Brain microvascular endothelial cell (primary cell): ENCODE results near the gene DES.
A peak's percentile ranks its signal among the peaks of the same experiment; 100 is the strongest.

Experiments used
- DNase-seq: peaks from one replicate; pipeline ENCODE4 v3.0.0-alpha.2; 2020
- H3K27ac ChIP-seq: fragments of 250-450 bp; sonication (Bioruptor Pico); 2 replicates; pipeline ENCODE4 v1.5.1; 2020; ENCODE audit warnings: mild to moderate bottlenecking, moderate library complexity
- H3K27me3 ChIP-seq: fragments of 250-450 bp; sonication (Bioruptor Pico); replicated peaks from 2 replicates; pipeline ENCODE4 v1.5.1; 2020; ENCODE audit warnings: mild to moderate bottlenecking
- H3K36me3 ChIP-seq: fragments of 250-450 bp; sonication (Bioruptor Pico); replicated peaks from 2 replicates; pipeline ENCODE4 v1.5.1; 2020; ENCODE audit warnings: mild to moderate bottlenecking
- H3K4me3 ChIP-seq: 2 replicates; pipeline ENCODE4 v1.5.1; 2011; ENCODE audit warnings: low read depth, mild to moderate bottlenecking, control low read depth, low read length, moderate library complexity
- CTCF ChIP-seq: IDR thresholded peaks from 2 replicates; pipeline ENCODE4 v1.5.1; 2011; ENCODE audit warnings: low read depth, mild to moderate bottlenecking, moderate library complexity, low read length, control low read depth, inconsistent platforms; ENCODE audit errors: missing control alignments
- in situ Hi-C: cut with HindIII; loops from 2 replicates; pipeline ENCODE4 v1.10.0; 2017; ENCODE audit warnings: low sequenced_read_pairs, low pct_ligation_motif_present

DES gene

GRCh38 chr2:219429958-219430606, 11.9 kb downstream of the DES start:
- no peak for DNase-seq
- in situ Hi-C loops, result no loop called here
- no peak overlapping the region for H3K27ac ChIP-seq
- H3K4me3 ChIP-seq, result no peak overlapping the region
- no peaks in the 10 kb centered on the region for H3K27me3 ChIP-seq
- no peak for TF ChIP-seq CTCF
- no peaks in the 10 kb centered on the region for H3K36me3 ChIP-seq

GRCh38 chr2:219430633-219431615, 12.7 kb downstream of the DES start:
- no peak for DNase-seq

GRCh38 chr2:219433666-219434467, 15.7 kb downstream of the DES start:
- Histone ChIP-seq H3K27ac (no peak overlapping the region), H3K27me3 (peaks cover 9% of the 10 kb centered on the region), H3K36me3 (no peaks in the 10 kb centered on the region), H3K4me3 (no peak overlapping the region)
- peak; percentile 72 for TF ChIP-seq CTCF
- DNase-seq, result peak; percentile 45
- in situ Hi-C loops, result no loop called here

More at GRCh38 chr2:219430633-219431615, 12.7 kb downstream of the DES start:
- H3K27ac ChIP-seq, result no peak overlapping the region
- peak; percentile 51 for TF ChIP-seq CTCF
- no peak overlapping the region for H3K4me3 ChIP-seq
- H3K27me3 ChIP-seq, result peaks cover 8% of the 10 kb centered on the region
- no peaks in the 10 kb centered on the region for H3K36me3 ChIP-seq
- in situ Hi-C loops, result no loop called here

GRCh38 chr2:219434468-219434717, 16.2 kb downstream of the DES start:
- peaks cover 9% of the 10 kb centered on the region for H3K27me3 ChIP-seq

More at GRCh38 chr2:219434468-219434717, 16.2 kb downstream of the DES start:
- in situ Hi-C loops, result no loop called here
- no peaks in the 10 kb centered on the region for H3K36me3 ChIP-seq
- no peak for DNase-seq
- H3K4me3 ChIP-seq, result no peak overlapping the region
- no peak overlapping the region for H3K27ac ChIP-seq
- no peak for TF ChIP-seq CTCF
